Sigmoid colon (tissue), 4 donors: ENCODE results near the gene MLLT3.

Experiments
- EP300 ChIP-seq, 4 donors: sonication (generic); formaldehyde crosslinking; IDR thresholded peaks; one replicate each; pipeline ENCODE4 v1.6.1; 2017; ENCODE audit warnings: antibody characterized with exemption in 4 of 4
- POLR2A ChIP-seq, 2 donors: fragments of 450-650 bp; IDR thresholded peaks; one replicate each; pipeline ENCODE4 v1.6.1; 2016; ENCODE audit warnings: antibody characterized with exemption in 2 of 2, mild to moderate bottlenecking in 2 of 2, moderate library complexity in 2 of 2

DNA sequence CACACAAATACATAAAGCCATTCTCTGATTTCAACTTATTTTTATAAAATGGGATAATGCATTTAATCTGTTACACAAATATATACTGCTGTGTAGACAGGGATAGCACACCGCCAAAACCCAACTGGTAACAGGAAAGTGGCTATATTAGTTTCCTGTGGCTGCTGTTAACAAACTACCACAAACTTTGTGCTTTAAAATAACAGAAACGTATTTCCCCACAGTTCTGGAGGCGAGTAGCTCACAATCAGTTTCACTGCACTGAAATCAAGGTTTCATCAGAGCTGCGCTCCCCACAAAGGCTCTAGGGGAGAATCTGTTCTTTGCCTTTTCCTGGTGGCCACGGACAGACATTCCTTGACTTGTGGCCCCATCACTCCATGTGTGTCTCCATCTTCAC is 94.0 kb downstream of the MLLT3 start:
- no peak for TF ChIP-seq EP300 (IDR thresholded peaks at IDR 0.05)
- no peak for TF ChIP-seq POLR2A (IDR thresholded peaks at IDR 0.05)
